Measurements from ENCODE around the gene PAPPA2.
"Not testable (repeated sequence)": the region's sequence is repeated elsewhere in the genome, so short reads cannot be mapped to it uniquely, and the experiment has no call there.

Gene PAPPA2

DNA sequence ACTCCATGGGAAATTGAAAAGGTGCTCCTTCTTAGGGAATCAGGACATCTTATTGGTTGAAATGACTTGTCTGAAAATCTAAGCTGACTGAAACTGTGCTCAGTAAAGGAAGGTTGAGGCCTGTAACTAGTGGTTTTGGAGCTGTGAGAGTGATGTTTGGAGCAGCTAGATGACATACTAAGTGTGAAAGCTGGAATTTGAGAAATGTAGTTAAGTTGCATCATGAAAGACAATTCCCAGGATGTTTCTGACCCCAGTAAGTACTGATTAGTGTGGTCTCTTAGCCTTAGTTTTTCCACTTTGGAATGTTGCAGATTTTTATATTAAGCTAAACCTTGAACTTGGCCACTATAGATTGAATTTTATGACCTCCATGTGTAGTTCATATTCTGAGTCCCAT lies 154.9 kb downstream of the PAPPA2 start:
- Mint-ChIP-seq H3K27ac (no peak overlapping the region), H3K9me3 (no peaks in the 10 kb centered on the region), H3K27me3 (no peaks in the 10 kb centered on the region), H3K36me3 (no peaks in the 10 kb centered on the region), H3K4me1 (no peaks in the 10 kb centered on the region), H3K4me3 (no peak overlapping the region)
- DNase-seq (ENCODE audit: low spot score in 2 of 2) (no peak), ATAC-seq (ENCODE audit: low read depth) (no peak)

DNA sequence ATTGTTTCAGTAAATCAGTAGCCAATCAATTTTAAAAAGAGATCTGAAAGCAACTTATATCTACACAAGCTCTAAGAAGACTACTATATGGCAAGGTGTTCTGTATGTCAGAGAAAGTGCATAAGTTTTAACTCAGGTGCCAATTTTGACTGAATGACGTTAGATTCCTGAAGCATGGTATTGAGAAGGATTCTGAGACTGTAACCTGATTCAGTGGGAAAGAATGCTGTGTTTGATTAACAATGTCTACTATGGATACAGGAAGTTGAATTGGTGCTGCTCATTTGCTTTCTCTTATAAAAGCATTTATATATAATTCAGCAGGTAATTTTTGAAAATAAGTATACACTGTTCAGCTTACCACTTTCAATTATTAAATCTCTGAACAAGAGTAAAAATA lies 156.3 kb downstream of the PAPPA2 start:
- Mint-ChIP-seq H3K27ac (no peak overlapping the region), H3K36me3 (no peaks in the 10 kb centered on the region), H3K9me3 (peaks cover 4% of the 10 kb centered on the region), H3K27me3 (no peaks in the 10 kb centered on the region), H3K4me1 (no peaks in the 10 kb centered on the region), H3K4me3 (no peak overlapping the region)
- ATAC-seq (ENCODE audit: low read depth) (no peak), DNase-seq (ENCODE audit: low spot score in 2 of 2) (no peak)

DNA sequence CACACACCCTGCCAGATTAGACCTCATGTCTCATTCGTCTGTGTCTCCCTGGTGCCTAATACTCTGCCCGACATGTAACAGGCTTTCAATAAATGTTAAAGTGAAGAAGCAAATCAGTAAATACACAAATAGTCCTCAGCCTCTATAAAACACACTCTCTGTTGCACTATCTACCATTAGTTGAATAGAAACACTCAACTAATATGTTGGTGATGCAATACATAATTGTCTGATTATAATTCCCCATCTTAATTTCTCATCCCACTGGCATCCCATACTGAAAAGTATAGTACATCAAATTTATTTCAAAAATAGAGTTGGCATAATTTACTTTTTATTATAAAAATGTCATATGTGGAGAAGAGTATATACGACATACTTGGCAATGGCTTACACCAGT lies 162.4 kb downstream of the PAPPA2 start:
- no peaks in the 10 kb centered on the region for H3K36me3 Mint-ChIP-seq
- no peak for ATAC-seq (ENCODE audit: low read depth)
- H3K27ac Mint-ChIP-seq: no peak overlapping the region
- no peak for DNase-seq (ENCODE audit: low spot score in 2 of 2)
- peaks cover 4% of the 10 kb centered on the region for H3K9me3 Mint-ChIP-seq
- H3K27me3 Mint-ChIP-seq: peaks cover 3% of the 10 kb centered on the region
- no peaks in the 10 kb centered on the region for H3K4me1 Mint-ChIP-seq
- no peak overlapping the region for H3K4me3 Mint-ChIP-seq

DNA sequence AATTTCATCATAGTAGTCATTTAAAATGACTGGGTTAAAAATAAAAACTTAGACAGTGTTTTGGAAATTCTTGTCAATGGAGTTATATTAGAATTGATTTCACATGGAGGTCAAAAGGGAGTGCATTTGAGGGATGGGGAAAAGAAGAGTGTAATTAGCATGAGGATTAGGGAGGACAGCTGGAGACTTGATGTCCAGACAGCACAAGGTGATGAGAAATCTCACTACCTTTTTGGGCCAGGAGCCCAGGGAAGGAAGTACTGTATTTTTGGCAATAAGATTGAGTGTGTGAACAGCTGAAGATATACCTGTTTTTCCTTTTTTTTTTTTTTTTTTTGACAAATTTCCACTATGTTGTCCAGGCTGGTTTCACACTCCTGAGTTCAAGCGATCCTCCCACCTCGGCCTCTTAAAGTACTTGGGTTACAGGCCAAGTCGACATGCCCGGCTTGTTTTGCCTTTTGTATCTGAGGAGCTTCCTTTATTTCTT lies 163.6 kb downstream of the PAPPA2 start:
- H3K4me3 Mint-ChIP-seq: no peak overlapping the region
- no peaks in the 10 kb centered on the region for H3K4me1 Mint-ChIP-seq
- H3K27me3 Mint-ChIP-seq: peaks cover 3% of the 10 kb centered on the region
- no peaks in the 10 kb centered on the region for H3K36me3 Mint-ChIP-seq
- ATAC-seq (ENCODE audit: low read depth): no peak
- peaks cover 4% of the 10 kb centered on the region for H3K9me3 Mint-ChIP-seq
- no peak for DNase-seq (ENCODE audit: low spot score in 2 of 2)
- H3K27ac Mint-ChIP-seq: no peak overlapping the region

DNA sequence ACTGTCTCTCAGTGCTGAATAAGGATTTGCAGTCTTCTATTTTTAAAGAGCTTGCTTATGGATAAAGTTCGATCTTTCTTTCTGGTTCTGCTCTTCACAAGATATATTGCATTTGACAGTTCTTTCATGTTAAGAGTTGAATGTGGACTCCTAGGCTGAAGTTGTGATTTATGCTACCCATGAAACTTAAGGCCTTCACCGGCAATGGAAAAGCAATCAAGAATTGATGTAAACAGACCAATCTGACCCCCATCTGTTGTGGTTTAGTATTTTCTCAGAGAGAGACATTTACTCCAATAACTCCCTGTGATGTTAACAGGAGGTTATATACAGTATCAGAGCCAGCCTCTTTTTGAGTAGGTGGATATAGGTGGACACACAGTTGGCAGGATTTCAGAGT lies 165.8 kb downstream of the PAPPA2 start:
- Mint-ChIP-seq H3K27me3 (peaks cover 3% of the 10 kb centered on the region), H3K9me3 (peaks cover under 1% of the 10 kb centered on the region), H3K4me1 (no peaks in the 10 kb centered on the region), H3K27ac (no peak overlapping the region), H3K4me3 (no peak overlapping the region), H3K36me3 (no peaks in the 10 kb centered on the region)
- no peak for DNase-seq (ENCODE audit: low spot score in 2 of 2)
- ATAC-seq (ENCODE audit: low read depth): no peak

DNA sequence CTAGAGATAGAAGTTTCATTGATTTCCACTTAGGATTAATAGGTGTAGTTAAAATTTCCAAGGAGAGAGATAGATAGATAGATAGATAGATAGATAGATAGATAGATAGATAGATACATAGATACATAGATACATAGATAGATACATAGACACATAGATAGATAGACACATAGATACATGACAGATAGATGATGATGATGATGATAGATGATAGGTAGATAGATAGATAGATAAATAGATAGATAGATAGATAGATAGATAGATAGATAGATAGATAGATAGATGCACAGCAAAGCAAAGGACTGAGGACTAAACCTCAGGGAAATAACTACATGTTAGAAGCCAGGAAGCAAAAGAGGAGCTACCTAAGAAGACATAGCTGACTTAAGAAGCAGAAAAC lies 171.8 kb downstream of the PAPPA2 start:
- H3K4me3 Mint-ChIP-seq; H3K9me3 Mint-ChIP-seq; H3K4me1 Mint-ChIP-seq; DNase-seq (ENCODE audit: low spot score in 2 of 2); ATAC-seq (ENCODE audit: low read depth); H3K27ac Mint-ChIP-seq; H3K36me3 Mint-ChIP-seq; H3K27me3 Mint-ChIP-seq: not testable (repeated sequence)

DNA sequence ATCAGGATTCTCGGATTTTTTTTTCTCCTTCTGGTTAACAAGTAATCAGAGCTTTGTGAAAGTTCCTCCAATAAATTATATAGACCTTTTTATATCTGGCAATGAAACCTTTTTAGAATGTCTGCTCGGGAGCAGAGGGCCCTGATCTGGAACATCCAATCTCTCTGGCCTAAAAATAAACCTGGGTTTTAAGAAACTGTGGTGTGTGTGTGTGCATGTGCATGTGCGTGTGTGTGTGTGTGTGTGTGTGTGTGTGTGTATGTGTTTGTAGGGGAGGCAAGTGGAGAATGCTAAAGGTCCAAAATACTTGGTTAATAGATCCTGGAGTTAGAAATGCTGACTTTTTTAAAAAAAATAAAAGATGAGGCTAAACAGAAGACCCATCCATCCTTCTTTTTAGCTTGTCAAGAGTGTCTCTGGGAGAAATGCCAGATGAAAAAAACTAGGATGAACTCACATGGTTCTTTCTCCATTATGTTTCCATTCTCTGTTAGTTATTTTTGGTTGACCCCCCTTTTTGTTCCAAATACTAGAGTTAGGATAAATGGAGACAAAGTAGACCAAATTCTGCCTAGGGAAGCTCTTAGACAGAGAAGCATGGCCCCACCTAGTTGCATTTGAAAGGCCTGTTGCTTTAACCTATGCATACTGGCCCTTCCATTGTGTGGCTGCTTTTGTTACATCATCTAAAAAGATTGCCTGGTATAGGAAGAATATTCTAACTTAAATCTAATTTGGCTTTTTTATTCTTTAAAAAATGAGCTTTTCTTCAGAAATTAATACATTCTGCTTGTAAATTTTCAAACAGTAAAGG lies 175.9 kb downstream of the PAPPA2 start:
- no peaks in the 10 kb centered on the region for H3K4me1 Mint-ChIP-seq
- H3K9me3 Mint-ChIP-seq: no peaks in the 10 kb centered on the region
- H3K36me3 Mint-ChIP-seq: no peaks in the 10 kb centered on the region
- DNase-seq (ENCODE audit: low spot score in 2 of 2) (no peak), ATAC-seq (ENCODE audit: low read depth) (no peak)
- H3K4me3 Mint-ChIP-seq: no peak overlapping the region
- H3K27me3 Mint-ChIP-seq: no peaks in the 10 kb centered on the region
- no peak overlapping the region for H3K27ac Mint-ChIP-seq

DNA sequence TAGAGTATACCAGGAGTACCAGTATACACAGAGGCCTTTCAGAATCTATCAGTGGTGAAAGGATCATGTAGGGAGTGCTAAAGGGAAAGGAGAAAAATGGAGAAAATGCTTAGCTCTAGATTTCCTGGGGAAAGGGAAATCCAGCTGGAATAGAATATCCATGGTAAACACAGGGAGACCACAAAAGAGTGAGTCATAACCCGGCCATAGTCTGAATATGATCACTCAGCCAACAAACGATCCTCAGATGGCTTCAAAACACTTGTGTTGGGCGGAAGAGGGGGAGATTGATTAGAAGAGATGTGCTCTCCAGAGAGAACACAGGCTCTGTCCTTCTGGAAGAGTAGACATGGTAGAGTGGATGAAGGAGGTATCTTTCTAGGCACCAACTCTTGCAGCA lies 180.6 kb downstream of the PAPPA2 start:
- peaks cover 3% of the 10 kb centered on the region for H3K9me3 Mint-ChIP-seq
- no peak overlapping the region for H3K27ac Mint-ChIP-seq
- ATAC-seq (ENCODE audit: low read depth) (no peak), DNase-seq (ENCODE audit: low spot score in 2 of 2) (no peak)
- no peak overlapping the region for H3K4me3 Mint-ChIP-seq
- no peaks in the 10 kb centered on the region for H3K36me3 Mint-ChIP-seq
- no peaks in the 10 kb centered on the region for H3K27me3 Mint-ChIP-seq
- H3K4me1 Mint-ChIP-seq: no peaks in the 10 kb centered on the region

DNA sequence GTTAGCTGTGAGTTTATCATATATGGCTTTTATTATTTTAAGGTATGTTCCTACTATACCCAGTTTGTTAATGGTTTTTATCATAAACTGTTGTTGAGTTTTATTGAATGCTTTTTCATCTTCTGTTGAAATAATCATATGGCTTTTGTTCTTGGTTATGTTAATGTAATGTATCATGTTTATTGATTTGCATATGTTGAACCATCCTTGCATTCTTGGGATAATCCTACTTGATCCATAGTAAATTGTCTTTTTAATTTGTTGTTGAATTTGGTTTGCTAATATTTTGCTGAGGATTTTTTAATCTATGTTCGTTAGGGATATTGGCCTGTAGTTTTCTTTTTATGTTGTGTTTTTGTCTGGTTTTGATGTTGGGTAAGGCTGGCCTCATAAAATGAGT lies 185.6 kb downstream of the PAPPA2 start:
- no peaks in the 10 kb centered on the region for H3K4me1 Mint-ChIP-seq
- H3K27ac Mint-ChIP-seq: no peak overlapping the region
- H3K36me3 Mint-ChIP-seq: no peaks in the 10 kb centered on the region
- peaks cover 3% of the 10 kb centered on the region for H3K27me3 Mint-ChIP-seq
- ATAC-seq (ENCODE audit: low read depth) (no peak), DNase-seq (ENCODE audit: low spot score in 2 of 2) (no peak)
- no peak overlapping the region for H3K4me3 Mint-ChIP-seq
- peaks cover 18% of the 10 kb centered on the region for H3K9me3 Mint-ChIP-seq

DNA sequence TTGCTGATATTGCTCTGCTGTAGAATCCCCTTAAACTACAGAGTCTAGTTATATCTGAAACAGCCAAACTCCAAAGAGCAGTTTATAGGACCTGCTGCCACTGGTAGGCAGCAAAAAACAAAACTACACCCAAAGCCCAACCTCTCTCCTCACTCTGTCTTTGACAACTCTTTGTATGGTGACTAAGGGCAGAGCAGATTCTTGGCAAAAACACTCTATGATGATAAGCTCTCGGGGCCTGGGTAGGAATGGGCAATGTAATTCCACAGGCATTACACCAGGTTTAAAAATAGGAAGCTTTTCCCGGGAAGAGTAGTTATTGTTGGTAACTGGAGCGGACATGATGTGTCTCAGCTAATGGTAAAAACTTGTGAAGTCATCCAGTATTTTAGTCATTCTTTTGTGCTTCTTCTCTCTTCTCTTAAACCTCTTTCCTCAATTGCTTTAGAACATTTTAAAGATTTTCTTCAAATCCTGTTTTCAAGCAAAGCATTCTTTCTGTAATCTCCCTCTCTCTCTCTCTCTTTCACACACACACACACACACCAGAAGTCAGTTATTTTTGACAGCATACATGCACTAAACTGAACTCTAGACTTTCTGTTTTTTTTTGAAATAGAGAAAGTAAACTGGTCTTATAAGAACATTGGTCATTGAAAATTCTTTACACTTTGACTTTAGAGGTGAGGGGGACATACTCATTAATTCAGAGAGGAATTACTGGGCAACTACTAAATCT lies 193.5 kb downstream of the PAPPA2 start:
- no peaks in the 10 kb centered on the region for H3K36me3 Mint-ChIP-seq
- H3K27me3 Mint-ChIP-seq: peaks cover 8% of the 10 kb centered on the region
- DNase-seq (ENCODE audit: low spot score in 2 of 2) (no peak), ATAC-seq (ENCODE audit: low read depth) (no peak)
- no peak overlapping the region for H3K27ac Mint-ChIP-seq
- H3K4me1 Mint-ChIP-seq: no peaks in the 10 kb centered on the region
- no peak overlapping the region for H3K4me3 Mint-ChIP-seq
- H3K9me3 Mint-ChIP-seq: peaks cover 11% of the 10 kb centered on the region

DNA sequence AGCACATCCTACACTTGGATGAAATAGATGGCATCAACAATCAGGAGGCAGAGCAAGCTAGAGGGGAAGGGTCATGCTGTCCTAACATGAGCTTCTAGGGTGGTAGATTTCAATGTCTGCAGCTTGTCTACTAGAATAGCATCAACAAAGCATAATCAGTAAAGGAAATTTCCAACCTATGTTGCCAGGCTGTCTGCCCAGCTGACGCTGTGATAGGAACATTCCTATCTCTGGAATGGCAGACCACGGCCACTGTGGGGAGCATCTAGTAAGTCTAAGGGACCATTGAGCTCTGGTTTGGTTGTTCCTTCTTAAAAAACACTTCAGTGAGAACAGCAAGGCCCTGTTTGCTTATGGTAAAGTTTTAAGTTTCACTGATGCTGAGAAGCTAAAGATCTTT lies 206.8 kb downstream of the PAPPA2 start:
- no peak for ATAC-seq (ENCODE audit: low read depth)
- Mint-ChIP-seq H3K4me3 (no peak overlapping the region), H3K27me3 (peaks cover 5% of the 10 kb centered on the region)

DNA sequence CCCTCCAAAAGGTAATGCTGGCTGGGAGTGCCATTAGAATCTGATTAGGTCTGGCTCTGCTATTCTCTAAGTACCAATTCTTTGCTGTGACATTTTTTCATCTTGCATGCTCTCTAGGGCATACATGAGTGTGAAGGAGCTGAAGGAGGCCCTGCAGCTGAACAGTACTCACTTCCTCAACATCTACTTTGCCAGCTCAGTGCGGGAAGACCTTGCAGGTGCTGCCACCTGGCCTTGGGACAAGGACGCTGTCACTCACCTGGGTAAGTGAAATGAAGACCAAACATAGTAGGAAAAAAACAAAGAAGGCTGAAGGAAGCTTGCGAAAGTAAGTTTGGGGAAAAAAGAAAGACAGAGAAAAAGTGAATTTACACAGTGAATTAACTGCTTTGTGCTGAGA lies 207.9 kb downstream of the PAPPA2 start:
- Mint-ChIP-seq H3K9me3 (peaks cover 2% of the 10 kb centered on the region), H3K27ac (no peak overlapping the region), H3K36me3 (no peaks in the 10 kb centered on the region), H3K4me1 (no peaks in the 10 kb centered on the region), H3K27me3 (peaks cover 5% of the 10 kb centered on the region), H3K4me3 (no peak overlapping the region)
- DNase-seq (ENCODE audit: low spot score in 2 of 2) (no peak), ATAC-seq (ENCODE audit: low read depth) (no peak)

More for the DNA sequence above, 206.8 kb downstream of the PAPPA2 start:
- peaks cover 2% of the 10 kb centered on the region for H3K9me3 Mint-ChIP-seq
- H3K4me1 Mint-ChIP-seq: no peaks in the 10 kb centered on the region
- no peak for DNase-seq (ENCODE audit: low spot score in 2 of 2)
- no peaks in the 10 kb centered on the region for H3K36me3 Mint-ChIP-seq
- no peak overlapping the region for H3K27ac Mint-ChIP-seq

DNA sequence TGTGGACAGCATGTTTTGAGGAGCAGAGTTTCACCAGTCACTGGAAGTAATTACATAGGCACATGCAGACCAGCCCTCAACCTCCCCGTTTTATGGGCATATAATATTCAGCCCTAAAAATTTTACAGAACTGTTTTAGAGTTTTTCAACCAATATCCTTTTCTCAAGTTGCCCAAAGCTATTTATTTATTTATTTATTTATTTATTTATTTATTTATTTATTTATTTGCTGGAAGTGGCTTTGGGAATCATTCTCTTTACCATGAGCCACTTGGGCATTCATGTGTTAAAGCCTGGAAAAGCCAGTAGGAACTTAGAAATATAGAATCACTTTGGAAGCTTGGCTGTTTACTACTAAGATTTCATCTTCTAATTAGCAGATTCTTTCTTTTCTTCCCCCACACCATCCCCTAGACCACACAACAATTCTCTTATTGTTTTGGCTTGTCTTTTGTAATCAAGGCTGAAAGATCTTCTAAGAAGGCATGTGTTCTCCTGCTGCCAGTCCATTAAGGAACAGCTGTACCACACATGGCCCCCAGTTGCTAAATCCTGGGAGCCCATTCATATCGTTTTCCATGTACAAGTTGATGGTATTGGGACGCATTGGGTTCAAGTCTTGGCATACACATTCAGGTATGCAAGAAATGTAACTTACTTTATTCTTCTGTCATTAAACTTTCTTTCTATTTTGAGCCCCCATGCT lies 220.0 kb downstream of the PAPPA2 start:
- Mint-ChIP-seq H3K4me1 (no peaks in the 10 kb centered on the region), H3K4me3 (no peak overlapping the region), H3K9me3 (no peaks in the 10 kb centered on the region), H3K27me3 (peaks cover 9% of the 10 kb centered on the region), H3K27ac (no peak overlapping the region), H3K36me3 (no peaks in the 10 kb centered on the region)
- DNase-seq (ENCODE audit: low spot score in 2 of 2): no peak
- no peak for ATAC-seq (ENCODE audit: low read depth)

Measured in memory B cell (primary cell).